IMR-90 (cell line): ENCODE results near the gene TSSK3.

ENCODE experiments used
- CTCF ChIP-seq: conservative IDR thresholded peaks from 2 replicates; pipeline ENCODE4 v1.5.1; 2012; ENCODE audit warnings: mild to moderate bottlenecking, low read depth, low read length, improper control_type of control experiment
- NFE2L2 ChIP-seq: fragments of 150-350 bp; IDR thresholded peaks from 2 replicates; pipeline ENCODE4 v1.6.1; 2016; ENCODE audit warnings: low read depth, mild to moderate bottlenecking, low read length
- POLR2A ChIP-seq: IDR thresholded peaks from 2 replicates; pipeline ENCODE4 v1.6.1; 2012; ENCODE audit warnings: mild to moderate bottlenecking, low read depth, low read length
- SMC3 ChIP-seq: fragments of 150-350 bp; IDR thresholded peaks from 2 replicates; pipeline ENCODE4 v1.6.1; 2016; ENCODE audit warnings: low read depth, mild to moderate bottlenecking, antibody characterized with exemption, low read length, moderate library complexity

GRCh38 chr1:32353431-32353830, 8.9 kb upstream of the TSSK3 start:
- TF ChIP-seq SMC3 (no peak), CTCF (no peak), NFE2L2 (no peak), POLR2A (no peak; the same call in 1 of the 2 replicates)
